ENCODE measurements around the gene PLD4.

DNA sequence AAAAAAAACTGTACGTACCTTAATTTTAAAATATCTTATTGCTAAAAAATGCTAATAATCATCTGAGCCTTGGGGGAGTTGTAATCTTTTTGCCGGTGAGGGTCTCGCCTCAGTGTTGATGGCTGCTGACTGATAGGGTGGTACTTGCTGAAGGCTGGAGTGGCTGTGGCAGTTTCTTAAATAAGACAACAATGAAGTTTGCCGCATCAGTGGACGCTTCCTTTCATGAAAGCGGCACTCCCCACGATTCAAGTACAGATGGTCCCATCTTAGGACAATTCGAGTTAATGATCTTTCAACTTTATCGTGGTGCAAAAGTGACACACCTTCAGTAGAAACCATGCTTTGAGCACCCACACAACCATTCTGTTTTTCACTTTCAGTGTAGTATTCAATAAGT lies 7.6 kb upstream of the PLD4 start:
- TF ChIP-seq, protein P1, sequence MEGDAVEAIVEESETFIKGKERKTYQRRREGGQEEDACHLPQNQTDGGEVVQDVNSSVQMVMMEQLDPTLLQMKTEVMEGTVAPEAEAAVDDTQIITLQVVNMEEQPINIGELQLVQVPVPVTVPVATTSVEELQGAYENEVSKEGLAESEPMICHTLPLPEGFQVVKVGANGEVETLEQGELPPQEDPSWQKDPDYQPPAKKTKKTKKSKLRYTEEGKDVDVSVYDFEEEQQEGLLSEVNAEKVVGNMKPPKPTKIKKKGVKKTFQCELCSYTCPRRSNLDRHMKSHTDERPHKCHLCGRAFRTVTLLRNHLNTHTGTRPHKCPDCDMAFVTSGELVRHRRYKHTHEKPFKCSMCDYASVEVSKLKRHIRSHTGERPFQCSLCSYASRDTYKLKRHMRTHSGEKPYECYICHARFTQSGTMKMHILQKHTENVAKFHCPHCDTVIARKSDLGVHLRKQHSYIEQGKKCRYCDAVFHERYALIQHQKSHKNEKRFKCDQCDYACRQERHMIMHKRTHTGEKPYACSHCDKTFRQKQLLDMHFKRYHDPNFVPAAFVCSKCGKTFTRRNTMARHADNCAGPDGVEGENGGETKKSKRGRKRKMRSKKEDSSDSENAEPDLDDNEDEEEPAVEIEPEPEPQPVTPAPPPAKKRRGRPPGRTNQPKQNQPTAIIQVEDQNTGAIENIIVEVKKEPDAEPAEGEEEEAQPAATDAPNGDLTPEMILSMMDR (IDR thresholded peaks at IDR 0.05) = no peak
- no peak for TF ChIP-seq POLR2A (IDR thresholded peaks at IDR 0.05)
